K562 (cell line): ENCODE results near the gene VPS11. TPM values are rescaled to one million over a fixed set of nuclear protein-coding genes. Genes with fewer than 3 reads are reported as not detected.

Experiments used
- AFF1 ChIP-seq, 2 experiments: fragments of 450-650 bp; IDR thresholded peaks; 2 replicates each; pipeline ENCODE4 v1.6.1; 2018; ENCODE audit warnings: mild to moderate bottlenecking in 2 of 2, low read depth in 1 of 2; ENCODE audit not compliant: partially characterized antibody in 2 of 2
- ARHGAP35 ChIP-seq: fragments of 450-650 bp; IDR thresholded peaks from 2 replicates; pipeline ENCODE4 v1.6.1; 2018; ENCODE audit not compliant: partially characterized antibody
- EWSR1 ChIP-seq: fragments of 450-650 bp; IDR thresholded peaks from 2 replicates; pipeline ENCODE4 v1.6.1; 2018; ENCODE audit warnings: borderline replicate concordance, mild to moderate bottlenecking, low read depth, moderate library complexity; ENCODE audit not compliant: partially characterized antibody
- HCFC1 ChIP-seq: IDR thresholded peaks from 2 replicates; pipeline ENCODE4 v1.6.1; 2012; ENCODE audit warnings: low read depth, low read length, improper control_type of control experiment
- KLF6 ChIP-seq: fragments of 250-450 bp; sonication (Bioruptor Pico); IDR thresholded peaks from 2 replicates; pipeline ENCODE4 v1.4.0; 2020; ENCODE audit warnings: mild to moderate bottlenecking, moderate library complexity, borderline replicate concordance
- MBD2 ChIP-seq: sonication (generic); IDR thresholded peaks from 2 replicates; pipeline ENCODE4 v1.6.1; 2016; ENCODE audit warnings: low read depth, borderline replicate concordance
- USF2 ChIP-seq: sonication (generic); formaldehyde crosslinking; IDR thresholded peaks from 2 replicates; pipeline ENCODE4 v1.5.0; 2020; ENCODE audit warnings: missing genetic modification reagents
- ZBTB11 ChIP-seq, 3 experiments: fragments of 200-800 bp in 1 of 3; fragments of 250-450 bp in 1 of 3; fragments of 450-650 bp in 1 of 3; sonication (Bioruptor Pico) in 1 of 3; sonication (Bioruptor generic) in 1 of 3; formaldehyde crosslinking in 1 of 3; IDR thresholded peaks; 2 replicates each; pipeline versions ENCODE4 v1.6.1 to v1.8.0; 2016 to 2022; ENCODE audit warnings: mild to moderate bottlenecking in 2 of 3, missing genetic modification characterization in 2 of 3, missing compliant biosample characterization in 1 of 3, moderate library complexity in 1 of 3
- ZBTB9 ChIP-seq: fragments of 450-650 bp; formaldehyde crosslinking; IDR thresholded peaks from 2 replicates; pipeline ENCODE4 v1.4.0; 2020; ENCODE audit warnings: mild to moderate bottlenecking, moderate library complexity
- ZNF143 ChIP-seq: sonication (generic); formaldehyde crosslinking; IDR thresholded peaks from 2 replicates; pipeline ENCODE4 v1.9.0; 2022; ENCODE audit warnings: mild to moderate bottlenecking, missing genetic modification reagents
- ZNF512 ChIP-seq: IDR thresholded peaks from 2 replicates; pipeline ENCODE4 v1.6.1; 2016; ENCODE audit warnings: missing genetic modification characterization, missing compliant biosample characterization
- polyA plus RNA-seq, 8 experiments: library from polyadenylated mRNA; depleted of rRNA in 4 of 8; stranded (reverse) in 5 of 8; unstranded in 3 of 8; fragments of >200 nt; fragmentation: Nextera tagmentation in 2 of 8; fragmentation: Illumina TruSeq in 1 of 8; extraction: Ambion mirVana in 2 of 8; extraction: Trizol in 1 of 8; gene quantifications; 2 replicates each; pipeline versions ENCODE4 v1.2.1 to v1.2.3, GENCODE V29; 2011 to 2014; ENCODE audit warnings: inconsistent platforms in 1 of 8, missing spikeins in 1 of 8
- total RNA-seq, 7 experiments: library from RNA; depleted of rRNA in 6 of 7; stranded (reverse); fragments of >200 nt in 6 of 7; fragmentation: Illumina TruSeq in 2 of 7; extraction: Trizol in 2 of 7; gene quantifications; 2 replicates each; pipeline versions ENCODE4 v1.2.1 to v1.2.3, GENCODE V29; 2011 to 2021; ENCODE audit warnings: low replicate concordance in 1 of 7

Gene VPS11
- total and polyA plus RNA-seq, 9 of the 15 experiments (the other 6 are each of a cell fraction or from before 2014, with no cell fraction given) = 14.1 to 35.5 (median 27.5) TPM

GRCh38 chr11:119106564-119107537 lies 39.2 kb downstream of the VPS11 start, which contains the start of gene C2CD2L (continued):
- TF ChIP-seq USF2 (CRISPR knock-in tag) (no peak), KLF6 (CRISPR knock-in tag) (peak; percentile 33; the same call in 1 of the 2 replicates), ZBTB11 (CRISPR knock-in tag; IDR thresholded peaks at IDR 0.05) (peak in 1 of 3 experiments; percentile 84; a peak in 2 of 6 replicates), HCFC1 (no peak), ZNF143 (no peak), ZNF512 (tag) (no peak), EWSR1 (no peak), ZBTB9 (peak; percentile 64; the same call in 1 of the 2 replicates), ARHGAP35 (no peak), AFF1 (IDR thresholded peaks at IDR 0.05; ENCODE audit: low read depth in 1 of 2, partially characterized antibody in 2 of 2) (peak in 1 of 2 experiments; percentile 83), MBD2 (peak; percentile 50; the same call in 1 of the 2 replicates)
